ENCODE data around the gene PCCA. TPM values are rescaled to one million over a fixed set of nuclear protein-coding genes. Genes with fewer than 3 reads are reported as not detected.
A peak's percentile ranks its signal among the peaks of the same experiment; 100 is the strongest.
"Not testable (repeated sequence)": the region's sequence is repeated elsewhere in the genome, so short reads cannot be mapped to it uniquely, and the experiment has no call there.

Gene PCCA
- total RNA-seq, 1 experiment from 2014 or later, result 39.9 TPM

DNA sequence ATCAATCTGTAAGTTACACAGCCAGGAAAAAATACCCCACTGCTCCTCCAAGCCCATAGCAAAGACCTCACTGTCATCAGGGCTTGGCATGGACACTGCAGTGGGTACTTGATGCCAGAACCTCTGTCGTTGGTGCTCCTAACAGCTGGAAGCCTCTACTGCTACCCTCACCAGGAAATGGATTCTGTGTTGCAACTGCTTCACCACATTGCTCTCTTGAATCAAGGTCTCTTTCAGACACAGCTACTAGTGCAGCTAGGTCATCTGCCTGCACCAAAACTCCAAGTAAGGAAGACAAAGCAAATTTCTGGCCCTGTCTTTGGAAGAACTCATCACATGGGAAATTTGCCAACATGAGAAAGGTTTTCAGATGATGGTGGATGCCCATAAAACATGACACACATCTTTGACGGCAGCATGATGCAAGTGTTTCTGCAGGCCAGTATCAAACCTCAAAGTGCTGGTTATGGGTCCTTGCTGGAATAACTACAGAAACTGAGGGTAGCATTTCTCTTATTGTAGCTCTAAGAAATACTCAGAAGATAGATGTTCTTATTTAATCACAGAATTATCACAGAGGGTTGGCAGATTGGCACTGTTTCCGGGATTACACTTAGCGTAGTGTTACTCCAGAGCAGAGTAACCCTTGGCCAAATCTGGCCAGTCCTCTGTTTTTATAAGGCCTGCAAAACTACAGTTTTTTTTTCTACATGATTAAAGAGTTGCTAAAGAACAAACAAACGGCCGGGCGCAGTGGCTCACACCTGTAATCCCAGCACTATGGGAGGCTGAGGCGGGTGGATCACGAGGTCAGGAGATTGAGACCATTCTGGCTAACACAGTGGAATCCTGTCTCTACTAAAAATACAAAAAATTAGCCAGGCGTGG, 12.9 kb upstream of the PCCA start:
- Histone ChIP-seq H3K36me3 (ENCODE audit: control insufficient read depth, insufficient read depth, low read length) (no peaks in the 10 kb centered on the region), H3K4me3 (ENCODE audit: low read depth, low read length) (no peak overlapping the region), H3K4me1 (no peaks in the 10 kb centered on the region), H3K27me3 (replicated peaks; ENCODE audit: control insufficient read depth, insufficient read depth, low read length) (no peaks in the 10 kb centered on the region), H3K9me3 (no peaks in the 10 kb centered on the region)
- Mint-ChIP-seq H3K36me3 (ENCODE audit: insufficient read depth, unreplicated experiment) (no peaks in the 10 kb centered on the region), H3K4me1 (ENCODE audit: low read depth, unreplicated experiment) (no peaks in the 10 kb centered on the region), H3K27me3 (ENCODE audit: insufficient read depth, unreplicated experiment) (no peaks in the 10 kb centered on the region), H3K9me3 (ENCODE audit: unreplicated experiment) (no peaks in the 10 kb centered on the region), H3K4me3 (ENCODE audit: unreplicated experiment) (no peak overlapping the region), H3K27ac (ENCODE audit: unreplicated experiment) (no peak overlapping the region)
- intact Hi-C loops (cut with micrococcal nuclease; ENCODE audit: unreplicated experiment), result no loop called here
- CTCF ChIA-PET, result no interaction called here
- BruUV-seq (replicated peaks), result no TSS peak
- POLR2A ChIA-PET, result no interaction called here
- no peak for DNase-seq
- TF ChIP-seq, protein P1, sequence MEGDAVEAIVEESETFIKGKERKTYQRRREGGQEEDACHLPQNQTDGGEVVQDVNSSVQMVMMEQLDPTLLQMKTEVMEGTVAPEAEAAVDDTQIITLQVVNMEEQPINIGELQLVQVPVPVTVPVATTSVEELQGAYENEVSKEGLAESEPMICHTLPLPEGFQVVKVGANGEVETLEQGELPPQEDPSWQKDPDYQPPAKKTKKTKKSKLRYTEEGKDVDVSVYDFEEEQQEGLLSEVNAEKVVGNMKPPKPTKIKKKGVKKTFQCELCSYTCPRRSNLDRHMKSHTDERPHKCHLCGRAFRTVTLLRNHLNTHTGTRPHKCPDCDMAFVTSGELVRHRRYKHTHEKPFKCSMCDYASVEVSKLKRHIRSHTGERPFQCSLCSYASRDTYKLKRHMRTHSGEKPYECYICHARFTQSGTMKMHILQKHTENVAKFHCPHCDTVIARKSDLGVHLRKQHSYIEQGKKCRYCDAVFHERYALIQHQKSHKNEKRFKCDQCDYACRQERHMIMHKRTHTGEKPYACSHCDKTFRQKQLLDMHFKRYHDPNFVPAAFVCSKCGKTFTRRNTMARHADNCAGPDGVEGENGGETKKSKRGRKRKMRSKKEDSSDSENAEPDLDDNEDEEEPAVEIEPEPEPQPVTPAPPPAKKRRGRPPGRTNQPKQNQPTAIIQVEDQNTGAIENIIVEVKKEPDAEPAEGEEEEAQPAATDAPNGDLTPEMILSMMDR (IDR thresholded peaks at IDR 0.05; ENCODE audit: insufficient read depth in 1 of 2, low read depth in 1 of 2, low read length in 1 of 2, severe bottlenecking in 1 of 2, unreplicated experiment in 1 of 2), result no peak

DNA sequence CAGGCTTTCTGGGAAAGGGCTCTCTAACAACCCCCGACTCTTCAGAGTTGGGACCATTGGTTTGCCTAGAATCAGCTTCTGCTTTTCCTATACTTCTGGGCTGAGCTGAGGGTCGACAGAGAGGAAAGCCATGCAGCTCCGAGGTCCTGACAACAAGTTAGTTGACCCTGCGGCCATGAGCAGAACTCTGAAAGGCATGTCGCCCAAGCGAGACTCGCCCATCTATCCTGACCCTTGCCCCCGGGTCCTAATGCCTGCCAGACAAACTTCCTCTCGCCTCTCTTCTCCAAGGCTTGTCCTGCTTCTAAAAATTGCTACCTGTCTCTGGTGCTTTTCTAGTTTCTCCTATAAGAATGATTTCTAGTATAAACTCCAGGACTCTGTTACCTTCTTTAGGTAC, 9.9 kb upstream of the PCCA start:
- intact Hi-C loops (cut with micrococcal nuclease; ENCODE audit: unreplicated experiment); POLR2A ChIA-PET: not testable (repeated sequence)

DNA sequence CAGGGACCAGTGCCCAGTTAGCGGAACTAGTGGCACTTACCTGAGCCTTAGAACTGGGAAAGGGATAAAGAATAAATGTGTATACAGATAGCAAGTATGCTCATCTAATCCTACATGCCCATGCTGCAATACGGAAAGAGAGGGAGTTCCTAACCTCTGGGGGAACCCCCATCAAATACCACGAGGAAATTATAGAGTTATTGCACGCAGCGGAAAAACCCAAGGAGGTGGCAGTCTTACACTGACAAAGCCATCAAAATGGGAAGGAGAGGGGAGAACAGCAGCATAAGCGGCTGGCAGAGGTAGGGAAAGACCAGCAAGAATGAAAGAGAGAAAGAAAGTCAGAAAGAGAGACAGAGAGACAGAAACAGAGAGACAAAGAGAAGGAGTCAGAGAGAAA, 5.5 kb upstream of the PCCA start:
- H3K4me1 Mint-ChIP-seq (ENCODE audit: low read depth, unreplicated experiment), result peaks cover 26% of the 10 kb centered on the region
- H3K27me3 ChIP-seq (replicated peaks; ENCODE audit: control insufficient read depth, insufficient read depth, low read length); DNase-seq; POLR2A ChIA-PET; CTCF ChIA-PET; H3K9me3 Mint-ChIP-seq (ENCODE audit: unreplicated experiment); BruUV-seq (replicated peaks); H3K4me3 ChIP-seq (ENCODE audit: low read depth, low read length); H3K27me3 Mint-ChIP-seq (ENCODE audit: insufficient read depth, unreplicated experiment); H3K36me3 ChIP-seq (ENCODE audit: control insufficient read depth, insufficient read depth, low read length); intact Hi-C loops (cut with micrococcal nuclease; ENCODE audit: unreplicated experiment); H3K9me3 ChIP-seq; H3K4me3 Mint-ChIP-seq (ENCODE audit: unreplicated experiment): not testable (repeated sequence)
- H3K4me1 ChIP-seq, result peaks cover 13% of the 10 kb centered on the region
- H3K27ac Mint-ChIP-seq (ENCODE audit: unreplicated experiment), result peak overlapping the region; percentile 21
- peaks cover 11% of the 10 kb centered on the region for H3K36me3 Mint-ChIP-seq (ENCODE audit: insufficient read depth, unreplicated experiment)

More for the DNA sequence above, 9.9 kb upstream of the PCCA start:
- H3K4me3 Mint-ChIP-seq (ENCODE audit: unreplicated experiment); BruUV-seq (replicated peaks); CTCF ChIA-PET; DNase-seq; H3K27ac Mint-ChIP-seq (ENCODE audit: unreplicated experiment); H3K4me1 ChIP-seq; H3K27me3 Mint-ChIP-seq (ENCODE audit: insufficient read depth, unreplicated experiment); H3K36me3 ChIP-seq (ENCODE audit: control insufficient read depth, insufficient read depth, low read length); H3K4me3 ChIP-seq (ENCODE audit: low read depth, low read length); H3K9me3 Mint-ChIP-seq (ENCODE audit: unreplicated experiment); H3K4me1 Mint-ChIP-seq (ENCODE audit: low read depth, unreplicated experiment); H3K36me3 Mint-ChIP-seq (ENCODE audit: insufficient read depth, unreplicated experiment); H3K9me3 ChIP-seq; H3K27me3 ChIP-seq (replicated peaks; ENCODE audit: control insufficient read depth, insufficient read depth, low read length): not testable (repeated sequence)

DNA sequence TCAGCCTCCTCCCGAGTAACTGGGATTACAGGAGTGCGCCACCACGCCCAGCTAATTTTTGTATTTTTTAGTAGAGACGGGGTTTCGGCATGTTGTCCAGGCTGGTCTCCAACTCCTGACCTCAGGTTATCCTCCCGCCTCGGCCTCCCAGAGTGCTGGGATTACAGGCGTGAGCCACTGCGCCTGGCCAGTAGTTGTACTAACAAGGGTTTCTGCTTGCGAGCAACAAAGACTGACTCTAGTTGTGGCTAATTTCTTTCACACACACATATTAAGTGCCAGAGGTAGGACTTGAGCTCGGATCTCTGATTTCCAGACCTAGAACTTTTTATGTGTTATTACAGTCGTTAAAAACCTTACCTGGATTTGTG, 635 bp upstream of the PCCA start:
- TSS peak; percentile 54 for BruUV-seq (replicated peaks)
- TF ChIP-seq, protein P1 (IDR thresholded peaks at IDR 0.05; ENCODE audit: insufficient read depth in 1 of 2, low read depth in 1 of 2, low read length in 1 of 2, severe bottlenecking in 1 of 2, unreplicated experiment in 1 of 2), result no peak
- intact Hi-C loops (cut with micrococcal nuclease; ENCODE audit: unreplicated experiment), result loop anchor here (2.0 to 5.0 kb wide), 3 partner anchors 106 to 171 kb away; partner anchors contain the start of gene ZIC2
- H3K36me3 Mint-ChIP-seq (ENCODE audit: insufficient read depth, unreplicated experiment), result peaks cover 19% of the 10 kb centered on the region
- POLR2A ChIA-PET, result interaction anchor here (0.5 to 2.6 kb wide), 3 partner anchors 10 to 147 kb away, joined by 3 to 29 read pairs (median 4); no protein-coding TSS in a partner anchor
- no peaks in the 10 kb centered on the region for H3K9me3 Mint-ChIP-seq (ENCODE audit: unreplicated experiment)
- CTCF ChIA-PET, result interaction anchor here (0.6 to 1.0 kb wide), 2 partner anchors 432 to 482 kb away, joined by 3 to 5 read pairs; no protein-coding TSS in a partner anchor
- H3K4me1 Mint-ChIP-seq (ENCODE audit: low read depth, unreplicated experiment), result peaks cover 37% of the 10 kb centered on the region
- Histone ChIP-seq H3K27me3 (replicated peaks; ENCODE audit: control insufficient read depth, insufficient read depth, low read length) (no peaks in the 10 kb centered on the region), H3K9me3 (no peaks in the 10 kb centered on the region), H3K36me3 (ENCODE audit: control insufficient read depth, insufficient read depth, low read length) (no peaks in the 10 kb centered on the region), H3K4me3 (ENCODE audit: low read depth, low read length) (peak overlapping the region; percentile 97), H3K4me1 (peaks cover 13% of the 10 kb centered on the region)
- H3K27me3 Mint-ChIP-seq (ENCODE audit: insufficient read depth, unreplicated experiment), result no peaks in the 10 kb centered on the region
- peak in 1 of 2 experiments; percentile 33 for DNase-seq
- peak overlapping the region; percentile 92 for H3K4me3 Mint-ChIP-seq (ENCODE audit: unreplicated experiment)
- H3K27ac Mint-ChIP-seq (ENCODE audit: unreplicated experiment), result peak overlapping the region; percentile 89
